HG02642 (cell line): ENCODE data around the gene ALOX15B.

Source experiments
- ATAC-seq: cut with Tn5 transposase; IDR thresholded peaks from one replicate; pipeline ENCODE4 v1.9.1; 2021; ENCODE audit warnings: mild to moderate bottlenecking; ENCODE audit not compliant: unreplicated experiment, poor library complexity

Gene ALOX15B

GRCh38 chr17:8038954-8039610, at the start of gene ALOX15B:
Gene ALOX15B (plus strand): TSS chr17:8039059. CDS start chr17:8039156, 97 bp downstream.
- ATAC-seq: no peak

GRCh38 chr17:7989781-7990655, 48.8 kb upstream of the ALOX15B start:
- ATAC-seq: peak; percentile 80

GRCh38 chr17:7992516-7992915, 46.3 kb upstream of the ALOX15B start:
- ATAC-seq: no peak

GRCh38 chr17:7992924-7993323, 45.9 kb upstream of the ALOX15B start:
- ATAC-seq: no peak

DNA sequence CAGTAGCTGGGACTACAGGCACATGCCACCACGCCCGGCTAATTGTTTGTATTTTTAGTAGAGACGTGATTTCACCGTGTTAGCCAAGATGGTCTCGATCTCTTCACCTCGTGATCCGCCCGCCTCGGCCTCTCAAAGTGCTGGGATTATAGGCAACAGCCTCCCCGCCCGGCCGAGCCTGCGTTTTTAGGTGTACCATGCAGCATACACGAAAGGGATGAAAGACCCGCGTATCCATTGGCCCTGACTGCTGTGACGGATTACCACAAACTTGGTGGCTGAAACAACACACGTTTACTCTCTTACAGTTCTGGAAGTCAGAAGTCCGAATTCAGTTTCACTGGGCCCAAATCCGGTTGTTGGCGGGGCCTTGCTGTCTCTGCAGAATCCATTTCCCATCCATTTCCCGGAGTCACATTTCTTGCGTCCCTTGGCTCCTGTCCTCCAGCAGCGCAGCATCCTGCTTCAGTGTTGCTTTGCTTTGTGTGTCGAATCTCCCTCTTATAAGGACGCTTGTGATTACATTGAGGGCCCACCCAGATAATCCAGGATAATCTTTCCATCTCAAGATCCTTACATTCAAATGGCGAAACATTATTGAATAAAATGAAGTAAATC, 44.8 kb upstream of the ALOX15B start:
- ATAC-seq: no peak

DNA sequence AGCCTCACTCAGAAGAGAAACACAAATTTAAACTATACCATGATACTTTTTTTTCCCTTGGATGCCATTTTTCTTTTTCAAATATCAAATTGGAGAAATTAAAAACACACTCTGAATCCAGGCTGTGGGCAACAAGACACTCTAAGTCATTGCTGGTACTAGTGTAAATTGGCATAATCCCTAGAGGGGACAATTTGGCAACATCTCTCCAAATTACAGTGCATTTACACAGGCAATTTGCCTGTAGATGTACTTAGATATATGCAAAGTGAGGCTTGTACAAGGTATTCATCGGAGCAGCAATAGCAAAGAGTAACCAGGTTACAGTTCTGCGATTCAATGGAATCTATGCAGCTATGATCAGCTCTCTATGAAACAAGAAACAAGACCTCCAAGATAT, 43.1 kb upstream of the ALOX15B start:
- no peak for ATAC-seq

DNA sequence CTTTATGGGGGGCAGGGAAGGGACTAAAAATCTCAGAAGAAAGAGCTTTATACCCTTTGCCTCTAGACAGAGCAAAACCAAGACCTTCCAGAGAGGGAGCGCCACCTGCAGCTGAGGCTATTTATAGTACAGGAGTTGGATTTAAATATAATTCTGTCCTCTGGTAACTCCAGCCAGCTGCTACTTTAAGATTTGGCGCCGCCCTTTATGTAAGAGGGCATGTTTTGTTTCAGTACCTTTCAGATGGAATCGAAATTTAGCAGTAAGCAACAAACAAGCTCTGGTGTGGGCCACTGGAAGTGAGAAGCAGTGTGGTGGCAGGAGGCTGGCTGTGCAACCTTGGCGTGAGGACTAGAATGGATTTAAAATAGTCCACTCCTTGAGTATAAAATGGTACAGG, 41.7 kb upstream of the ALOX15B start:
- ATAC-seq: no peak

GRCh38 chr17:8001976-8002720, 36.7 kb upstream of the ALOX15B start, which contains the start of gene GUCY2D:
Gene GUCY2D (plus strand): TSS chr17:8002615. CDS start chr17:8003048, 433 bp downstream.
- ATAC-seq: no peak

DNA sequence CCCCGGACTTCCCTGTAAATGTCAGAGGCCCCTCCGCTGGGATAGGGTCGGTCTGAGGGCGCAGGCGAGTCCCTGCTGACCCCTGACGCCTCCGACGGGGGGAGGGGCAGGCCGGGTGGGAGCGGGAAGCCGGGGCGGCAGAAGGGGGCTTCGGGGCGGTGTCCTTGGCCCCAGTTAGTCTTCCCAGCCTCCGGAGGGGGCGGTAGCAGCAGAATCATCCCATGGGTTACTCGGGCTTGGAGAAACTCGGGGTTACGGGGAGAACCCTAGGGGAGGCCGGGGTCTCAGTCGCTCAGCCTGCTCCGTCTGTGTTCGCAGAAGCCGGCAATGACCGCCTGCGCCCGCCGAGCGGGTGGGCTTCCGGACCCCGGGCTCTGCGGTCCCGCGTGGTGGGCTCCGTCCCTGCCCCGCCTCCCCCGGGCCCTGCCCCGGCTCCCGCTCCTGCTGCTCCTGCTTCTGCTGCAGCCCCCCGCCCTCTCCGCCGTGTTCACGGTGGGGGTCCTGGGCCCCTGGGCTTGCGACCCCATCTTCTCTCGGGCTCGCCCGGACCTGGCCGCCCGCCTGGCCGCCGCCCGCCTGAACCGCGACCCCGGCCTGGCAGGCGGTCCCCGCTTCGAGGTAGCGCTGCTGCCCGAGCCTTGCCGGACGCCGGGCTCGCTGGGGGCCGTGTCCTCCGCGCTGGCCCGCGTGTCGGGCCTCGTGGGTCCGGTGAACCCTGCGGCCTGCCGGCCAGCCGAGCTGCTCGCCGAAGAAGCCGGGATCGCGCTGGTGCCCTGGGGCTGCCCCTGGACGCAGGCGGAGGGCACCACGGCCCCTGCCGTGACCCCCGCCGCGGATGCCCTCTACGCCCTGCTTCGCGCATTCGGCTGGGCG, 35.9 kb upstream of the ALOX15B start:
- no peak for ATAC-seq

GRCh38 chr17:8003594-8004181, 35.2 kb upstream of the ALOX15B start:
- ATAC-seq: no peak

DNA sequence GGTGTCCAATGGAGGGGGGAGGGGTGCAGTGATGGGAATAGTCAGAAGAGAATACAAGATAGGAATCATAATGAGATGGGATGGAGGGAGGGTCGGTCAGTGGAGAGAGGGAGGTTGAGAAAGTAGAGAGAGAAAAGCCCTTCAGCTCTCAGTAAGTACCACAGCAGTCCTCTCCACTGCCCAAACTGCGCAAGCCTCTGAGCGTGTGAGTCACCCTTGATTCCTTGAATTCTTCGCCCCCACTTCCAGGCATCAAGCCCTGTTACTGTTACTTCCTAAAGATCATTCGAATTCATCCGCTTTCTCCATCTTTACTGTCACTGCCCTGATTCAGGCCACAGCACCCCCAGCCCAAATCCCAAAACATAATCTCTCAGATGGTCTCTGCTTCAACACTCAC, 34.0 kb upstream of the ALOX15B start:
- ATAC-seq: no peak

- ATAC-seq: no peak
These were observed 33.5 kb upstream of the ALOX15B start for GRCh38 chr17:8005357-8005756.

DNA sequence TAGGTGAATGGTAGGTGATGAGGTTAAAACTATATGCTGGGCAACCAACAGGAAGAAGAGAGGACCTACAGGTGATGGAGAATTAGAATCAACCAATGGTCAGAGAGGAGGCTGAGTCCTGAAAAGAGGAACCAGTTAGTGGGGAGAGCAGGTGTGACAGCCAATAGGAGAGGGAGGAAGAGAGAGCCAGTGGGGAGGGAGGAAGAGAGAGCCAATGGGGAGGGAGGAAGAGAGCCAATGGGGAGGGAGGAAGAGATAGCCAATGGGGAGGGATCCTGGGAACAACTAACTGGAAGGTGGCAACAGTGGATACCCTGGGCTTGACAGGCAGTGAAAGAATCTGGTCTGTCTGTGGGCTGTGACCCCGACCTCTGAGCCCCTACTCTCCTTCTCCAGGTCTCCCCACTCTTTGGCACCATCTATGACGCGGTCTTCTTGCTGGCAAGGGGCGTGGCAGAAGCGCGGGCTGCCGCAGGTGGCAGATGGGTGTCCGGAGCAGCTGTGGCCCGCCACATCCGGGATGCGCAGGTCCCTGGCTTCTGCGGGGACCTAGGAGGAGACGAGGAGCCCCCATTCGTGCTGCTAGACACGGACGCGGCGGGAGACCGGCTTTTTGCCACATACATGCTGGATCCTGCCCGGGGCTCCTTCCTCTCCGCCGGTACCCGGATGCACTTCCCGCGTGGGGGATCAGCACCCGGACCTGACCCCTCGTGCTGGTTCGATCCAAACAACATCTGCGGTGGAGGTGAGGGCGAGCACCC, 32.7 kb upstream of the ALOX15B start:
- ATAC-seq: no peak

DNA sequence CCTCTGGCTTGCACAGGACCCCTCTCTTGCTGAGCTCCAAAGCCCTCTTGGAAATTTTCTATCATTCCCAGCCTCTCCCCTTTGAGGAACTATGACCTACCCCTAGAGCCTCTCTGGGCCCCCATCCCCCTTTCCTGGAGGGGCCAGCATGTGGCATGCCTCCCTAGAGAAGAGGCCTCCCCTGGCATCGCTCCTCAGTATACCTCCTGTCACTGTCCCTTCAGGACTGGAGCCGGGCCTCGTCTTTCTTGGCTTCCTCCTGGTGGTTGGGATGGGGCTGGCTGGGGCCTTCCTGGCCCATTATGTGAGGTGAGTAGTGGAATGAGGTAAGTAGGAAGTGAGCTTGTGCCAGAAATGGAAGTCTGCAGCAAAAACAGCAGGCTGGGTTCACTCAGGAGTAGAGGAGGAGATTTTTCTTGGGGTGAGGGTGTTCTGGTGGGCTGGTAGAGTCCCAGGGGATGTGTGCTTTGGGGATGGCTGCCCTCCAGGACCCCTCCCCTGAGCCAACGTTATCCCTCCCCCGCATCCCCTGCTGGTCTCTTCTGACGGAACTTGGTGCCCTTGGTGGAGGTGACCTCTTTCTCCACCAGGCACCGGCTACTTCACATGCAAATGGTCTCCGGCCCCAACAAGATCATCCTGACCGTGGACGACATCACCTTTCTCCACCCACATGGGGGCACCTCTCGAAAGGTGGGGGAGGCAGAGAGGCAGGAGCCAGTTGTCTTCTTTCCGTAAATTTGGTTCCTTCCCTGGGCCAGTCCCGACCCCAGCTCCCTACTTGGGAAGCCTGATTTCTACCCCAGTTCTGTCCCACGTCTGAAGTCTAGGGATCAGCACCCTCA, 31.8 kb upstream of the ALOX15B start:
- ATAC-seq: no peak

DNA sequence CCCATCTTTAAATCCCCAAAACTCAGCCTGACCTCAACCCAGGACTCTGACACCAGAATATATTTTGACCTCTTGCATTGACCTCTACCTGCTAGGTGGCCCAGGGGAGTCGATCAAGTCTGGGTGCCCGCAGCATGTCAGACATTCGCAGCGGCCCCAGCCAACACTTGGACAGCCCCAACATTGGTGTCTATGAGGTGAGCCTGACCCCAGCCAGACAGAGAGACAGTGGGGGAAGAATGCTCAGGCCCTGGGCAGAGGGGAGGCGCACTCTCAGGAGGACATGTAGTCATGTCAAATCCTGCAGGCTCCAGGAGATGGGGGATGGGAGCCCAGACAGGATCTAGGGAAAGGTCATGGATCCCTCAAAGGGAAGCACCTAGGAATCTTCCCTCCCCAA, 31.0 kb upstream of the ALOX15B start:
- ATAC-seq: no peak

DNA sequence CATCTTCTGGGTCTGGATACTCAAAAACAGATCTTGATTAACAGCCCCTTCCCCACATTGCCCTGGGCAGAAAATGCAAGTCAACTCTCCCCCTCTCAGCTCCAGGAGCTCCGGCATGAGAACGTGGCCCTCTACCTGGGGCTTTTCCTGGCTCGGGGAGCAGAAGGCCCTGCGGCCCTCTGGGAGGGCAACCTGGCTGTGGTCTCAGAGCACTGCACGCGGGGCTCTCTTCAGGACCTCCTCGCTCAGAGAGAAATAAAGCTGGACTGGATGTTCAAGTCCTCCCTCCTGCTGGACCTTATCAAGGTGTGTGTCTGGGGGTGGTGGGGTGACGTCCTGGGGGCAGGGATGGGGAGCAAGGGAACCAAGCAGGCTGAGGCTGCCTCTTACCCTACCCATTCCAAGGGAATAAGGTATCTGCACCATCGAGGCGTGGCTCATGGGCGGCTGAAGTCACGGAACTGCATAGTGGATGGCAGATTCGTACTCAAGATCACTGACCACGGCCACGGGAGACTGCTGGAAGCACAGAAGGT, 26.7 kb upstream of the ALOX15B start:
- ATAC-seq: no peak

- no peak for ATAC-seq
These were observed 25.7 kb upstream of the ALOX15B start for GRCh38 chr17:8012996-8013640.
